Measurements from ENCODE around the gene THEMIS.
"Not testable (repeated sequence)": the region's sequence is repeated elsewhere in the genome, so short reads cannot be mapped to it uniquely, and the experiment has no call there.

DNA sequence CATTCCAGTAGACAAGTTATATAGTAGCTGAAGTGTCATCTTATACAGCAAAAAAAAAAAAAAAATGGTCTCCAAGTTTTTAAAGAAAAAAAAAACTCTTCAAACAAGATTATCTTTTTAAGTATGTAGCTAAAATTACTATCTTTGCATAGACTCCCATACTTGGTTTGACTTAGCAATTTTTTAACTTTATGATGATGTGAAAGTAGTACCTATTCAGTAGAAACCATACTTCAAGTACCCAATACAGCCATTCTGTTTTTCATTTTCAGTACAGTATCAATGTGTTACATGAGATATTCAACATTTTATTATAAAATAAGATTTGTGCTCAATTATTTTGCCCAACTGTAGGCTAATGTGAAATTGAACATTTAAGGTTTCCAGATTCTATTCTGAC is 18.9 kb downstream of the THEMIS start:
- TF ChIP-seq, protein P1, sequence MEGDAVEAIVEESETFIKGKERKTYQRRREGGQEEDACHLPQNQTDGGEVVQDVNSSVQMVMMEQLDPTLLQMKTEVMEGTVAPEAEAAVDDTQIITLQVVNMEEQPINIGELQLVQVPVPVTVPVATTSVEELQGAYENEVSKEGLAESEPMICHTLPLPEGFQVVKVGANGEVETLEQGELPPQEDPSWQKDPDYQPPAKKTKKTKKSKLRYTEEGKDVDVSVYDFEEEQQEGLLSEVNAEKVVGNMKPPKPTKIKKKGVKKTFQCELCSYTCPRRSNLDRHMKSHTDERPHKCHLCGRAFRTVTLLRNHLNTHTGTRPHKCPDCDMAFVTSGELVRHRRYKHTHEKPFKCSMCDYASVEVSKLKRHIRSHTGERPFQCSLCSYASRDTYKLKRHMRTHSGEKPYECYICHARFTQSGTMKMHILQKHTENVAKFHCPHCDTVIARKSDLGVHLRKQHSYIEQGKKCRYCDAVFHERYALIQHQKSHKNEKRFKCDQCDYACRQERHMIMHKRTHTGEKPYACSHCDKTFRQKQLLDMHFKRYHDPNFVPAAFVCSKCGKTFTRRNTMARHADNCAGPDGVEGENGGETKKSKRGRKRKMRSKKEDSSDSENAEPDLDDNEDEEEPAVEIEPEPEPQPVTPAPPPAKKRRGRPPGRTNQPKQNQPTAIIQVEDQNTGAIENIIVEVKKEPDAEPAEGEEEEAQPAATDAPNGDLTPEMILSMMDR (IDR thresholded peaks at IDR 0.05 in 8 of 11, conservative IDR thresholded peaks at IDR 0.05 in 3 of 11): not testable (repeated sequence)
- TF ChIP-seq POLR2AphosphoS5, POLR2A (IDR thresholded peaks at IDR 0.05): not testable (repeated sequence)

Data from spleen (tissue), 7 donors.